ENCODE results near the gene TDRD3. TPM values are rescaled to one million over a fixed set of nuclear protein-coding genes. Genes with fewer than 3 reads are reported as not detected.

TDRD3 gene
- total RNA-seq, 1 donor from 2014 or later = 3.0 TPM

GRCh38 chr13:60439201-60439600 lies 42.2 kb downstream of the TDRD3 start:
- DNase-seq (ENCODE audit: low spot score in 2 of 2) = no peak
- Histone ChIP-seq H3K36me3 (no peaks in the 10 kb centered on the region), H3K4me3 (no peak overlapping the region), H3K4me1 (no peaks in the 10 kb centered on the region), H3K9me3 (no peaks in the 10 kb centered on the region), H3K27ac (no peak overlapping the region), H3K27me3 (no peaks in the 10 kb centered on the region)
- intact Hi-C loops (cut with DNase I) = no loop called here
- TF ChIP-seq CTCF (IDR thresholded peaks at IDR 0.05) = no peak

DNA sequence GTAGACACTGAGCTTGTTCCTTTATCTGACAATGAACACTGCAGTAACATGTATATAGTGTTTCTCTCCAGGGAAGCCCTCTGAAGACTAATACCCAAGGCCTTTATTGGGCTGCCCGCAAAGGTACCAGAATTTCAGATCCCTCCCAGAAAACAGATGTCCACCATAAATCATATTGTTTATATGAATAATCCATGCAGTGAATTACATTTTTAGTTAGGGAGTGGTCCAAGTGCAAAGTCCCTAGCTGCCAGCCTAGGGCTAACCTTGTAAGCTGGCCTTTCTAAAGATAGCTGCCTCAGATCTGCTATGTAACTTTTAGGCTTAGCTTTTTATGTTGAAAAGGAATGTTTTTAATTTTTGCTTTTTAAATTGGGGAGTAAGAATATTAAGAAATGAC lies 44.7 kb downstream of the TDRD3 start:
- intact Hi-C loops (cut with DNase I) = no loop called here
- no peak for DNase-seq (ENCODE audit: low spot score in 2 of 2)

DNA sequence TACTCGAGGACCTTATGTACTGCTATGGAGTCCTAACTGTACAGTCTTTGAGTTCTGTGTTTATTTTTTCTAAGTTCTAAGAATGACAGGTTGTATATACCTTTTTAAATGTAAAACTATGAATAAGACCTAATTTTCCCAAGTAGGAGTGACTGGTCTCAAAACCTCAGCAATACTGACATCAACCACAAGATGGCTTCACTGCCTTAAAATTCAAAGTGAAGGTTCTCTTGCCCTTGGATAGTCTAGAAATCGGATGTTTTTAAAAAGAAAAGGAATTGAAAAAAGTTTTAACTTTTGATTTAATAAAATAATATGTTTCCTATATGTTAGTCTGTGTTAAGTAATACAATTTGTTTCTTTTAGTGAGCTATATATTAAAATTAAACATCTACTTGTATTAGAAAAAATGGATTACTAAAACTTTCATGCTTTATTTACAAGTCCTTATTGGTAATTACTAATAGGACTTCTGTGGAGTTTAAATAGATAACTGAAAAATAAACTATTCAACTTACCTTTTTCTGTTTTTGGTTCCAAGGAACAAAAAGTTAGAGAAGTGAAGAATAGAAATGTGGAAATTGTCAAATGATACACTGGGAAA lies 52.0 kb downstream of the TDRD3 start:
- Histone ChIP-seq H3K27me3 (no peaks in the 10 kb centered on the region), H3K4me1 (peaks cover 0 to 5% of the 10 kb centered on the region in 2 donors), H3K27ac (no peak overlapping the region), H3K9me3 (no peaks in the 10 kb centered on the region), H3K36me3 (no peaks in the 10 kb centered on the region), H3K4me3 (no peak overlapping the region)
- DNase-seq (ENCODE audit: low spot score in 2 of 2) = no peak
- peak in 2 of 3 experiments; percentile 72 to 77 for TF ChIP-seq CTCF (IDR thresholded peaks at IDR 0.05)
- intact Hi-C loops (cut with DNase I) = loop anchor here (5.0 kb wide), 1 partner anchor 963 kb away; no protein-coding TSS in a partner anchor

More for the DNA sequence above, 44.7 kb downstream of the TDRD3 start:
- no peaks in the 10 kb centered on the region for H3K9me3 ChIP-seq
- H3K4me1 ChIP-seq = no peaks in the 10 kb centered on the region
- no peak overlapping the region for H3K27ac ChIP-seq
- no peaks in the 10 kb centered on the region for H3K36me3 ChIP-seq
- TF ChIP-seq CTCF (IDR thresholded peaks at IDR 0.05) = no peak
- H3K4me3 ChIP-seq = no peak overlapping the region
- H3K27me3 ChIP-seq = no peaks in the 10 kb centered on the region

- peaks cover 0 to 4% of the 10 kb centered on the region in 2 donors for H3K4me1 ChIP-seq
- H3K36me3 ChIP-seq = no peaks in the 10 kb centered on the region
- intact Hi-C loops (cut with DNase I) = no loop called here
- no peaks in the 10 kb centered on the region for H3K27me3 ChIP-seq
- H3K27ac ChIP-seq = no peak overlapping the region
- H3K9me3 ChIP-seq = no peaks in the 10 kb centered on the region
- no peak for DNase-seq (ENCODE audit: low spot score in 2 of 2)
- no peak overlapping the region for H3K4me3 ChIP-seq
- TF ChIP-seq CTCF (IDR thresholded peaks at IDR 0.05) = no peak
Observed at GRCh38 chr13:60453490-60453889, 56.5 kb downstream of the TDRD3 start.

DNA sequence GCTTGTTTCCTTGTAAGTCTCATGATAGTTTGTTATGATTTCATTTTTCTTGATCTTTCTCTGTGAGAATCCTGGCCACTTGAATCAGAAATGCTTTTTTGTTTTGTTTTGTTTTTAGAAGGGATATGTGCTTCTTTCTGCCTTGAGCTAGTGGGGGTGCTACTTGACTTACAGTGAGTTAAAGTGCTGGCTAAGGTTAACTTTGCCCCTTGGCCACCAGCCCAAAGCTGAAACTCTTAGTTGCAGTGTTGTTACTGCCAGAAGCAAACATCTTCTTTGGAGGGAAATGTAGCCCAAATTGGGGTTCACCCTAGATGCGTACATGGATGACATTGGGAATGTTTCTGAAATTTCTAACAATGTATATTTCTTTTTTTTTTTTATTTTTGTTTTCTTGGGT lies 57.4 kb downstream of the TDRD3 start:
- Histone ChIP-seq H3K27me3 (no peaks in the 10 kb centered on the region), H3K27ac (no peak overlapping the region), H3K4me3 (no peak overlapping the region), H3K9me3 (no peaks in the 10 kb centered on the region), H3K4me1 (peaks cover 0 to under 1% of the 10 kb centered on the region in 2 donors), H3K36me3 (no peaks in the 10 kb centered on the region)
- intact Hi-C loops (cut with DNase I) = no loop called here
- no peak for TF ChIP-seq CTCF (IDR thresholded peaks at IDR 0.05)
- DNase-seq (ENCODE audit: low spot score in 2 of 2) = no peak

GRCh38 chr13:60463787-60464186 lies 66.8 kb downstream of the TDRD3 start:
- Histone ChIP-seq H3K4me1 (no peaks in the 10 kb centered on the region), H3K9me3 (no peaks in the 10 kb centered on the region), H3K27ac (no peak overlapping the region), H3K36me3 (peaks cover 0 to 25% of the 10 kb centered on the region in 2 donors), H3K4me3 (no peak overlapping the region), H3K27me3 (no peaks in the 10 kb centered on the region)
- no peak for TF ChIP-seq CTCF (IDR thresholded peaks at IDR 0.05)
- intact Hi-C loops (cut with DNase I) = no loop called here
- no peak for DNase-seq (ENCODE audit: low spot score in 2 of 2)

Measured in ascending aorta (tissue), 2 donors.